Body of pancreas (tissue), 4 donors: ENCODE data around the gene DCTN2. TPM values are rescaled to one million over a fixed set of nuclear protein-coding genes. Genes with fewer than 3 reads are reported as not detected.
"Not testable (repeated sequence)": the region's sequence is repeated elsewhere in the genome, so short reads cannot be mapped to it uniquely, and the experiment has no call there.

Experiments used
- ATAC-seq: fragments of 150-250 bp; one replicate; pipeline ENCODE4 v1.9.1; 2016
- DNase-seq, 4 donors: peaks; one replicate each; pipeline ENCODE4 v3.0.0-alpha.2; 2019
- H3K27ac ChIP-seq, 4 donors: fragments of 200-600 bp; sonication (generic); 1 replicate in 3 of 4; 2 replicates in 1 of 4; pipeline versions ENCODE4 v1.5.1 to v1.6.1; 2016 to 2019; ENCODE audit warnings: mild to moderate bottlenecking in 1 of 4, mixed read lengths in 1 of 4, moderate library complexity in 1 of 4
- H3K27me3 ChIP-seq, 2 donors: fragments of 200-600 bp; sonication (generic); one replicate each; pipeline ENCODE4 v1.6.0; 2016; ENCODE audit warnings: mild to moderate bottlenecking in 1 of 2
- H3K36me3 ChIP-seq, 2 donors: fragments of 200-600 bp; sonication (generic); replicated peaks in 1 of 2; 2 replicates each; pipeline ENCODE4 v1.5.1; 2016; ENCODE audit warnings: low read depth in 2 of 2; ENCODE audit not compliant: insufficient read depth in 1 of 2
- H3K4me1 ChIP-seq: fragments of 200-600 bp; sonication (generic); one replicate; pipeline ENCODE4 v1.6.0; 2016
- H3K4me3 ChIP-seq, 2 donors: fragments of 200-600 bp; sonication (generic); 1 replicate in 1 of 2; 2 replicates in 1 of 2; pipeline ENCODE4 v1.5.1; 2016 to 2019
- H3K9me3 ChIP-seq, 3 donors: fragments of 200-600 bp; sonication (generic); 1 replicate in 2 of 3; 2 replicates in 1 of 3; pipeline ENCODE4 v1.5.1; 2016
- CTCF ChIP-seq, 7 experiments: fragments of 450-650 bp in 4 of 7; fragments of 200-600 bp in 3 of 7; sonication (generic) in 3 of 7; IDR thresholded peaks; one replicate each; pipeline ENCODE4 v1.5.1; 2016 to 2019; ENCODE audit warnings: antibody characterized with exemption in 7 of 7
- POLR2A ChIP-seq, 3 donors: fragments of 450-650 bp; IDR thresholded peaks; one replicate each; pipeline ENCODE4 v1.6.1; 2016; ENCODE audit warnings: antibody characterized with exemption in 3 of 3, mild to moderate bottlenecking in 2 of 3
- WGBS, 2 donors: methylation state at CpG; one replicate each; pipeline ENCODE4 v1.1.5; 2017; 5-methylcytosine and 5-hydroxymethylcytosine counted together
- intact Hi-C: fragments of 100-400 bp; cut with DNase I; formaldehyde crosslinking; loops from one replicate; pipeline ENCODE4 v1.15.1; 2023
- total RNA-seq, 2 donors: library from RNA; depleted of rRNA; stranded (reverse); fragments of >200 nt; gene quantifications; one replicate each; pipeline ENCODE4 v1.1.0, GENCODE V29; 2016

The DCTN2 gene
- total RNA-seq, 2 donors from 2014 or later, result 80.1 to 89.2 TPM

GRCh38 chr12:57515408-57515933 is 31.5 kb downstream of the DCTN2 start:
- DNase-seq (no peak), ATAC-seq (no peak)
- peaks cover 49% of the 10 kb centered on the region for H3K4me1 ChIP-seq
- no peaks in the 10 kb centered on the region for H3K9me3 ChIP-seq
- WGBS, 2 donors, result 30 to 50% methylated on average over 3 of the region's 3 CpGs
- TF ChIP-seq POLR2A (IDR thresholded peaks at IDR 0.05) (no peak), CTCF (IDR thresholded peaks at IDR 0.05) (no peak)
- H3K27ac ChIP-seq, result peak overlapping the region in 2 of 4 donors; percentile 19 to 34
- no peaks in the 10 kb centered on the region for H3K27me3 ChIP-seq
- intact Hi-C loops, result no loop called here
- H3K36me3 ChIP-seq, result peaks cover 4 to 24% of the 10 kb centered on the region in 2 donors
- no peak overlapping the region for H3K4me3 ChIP-seq

DNA sequence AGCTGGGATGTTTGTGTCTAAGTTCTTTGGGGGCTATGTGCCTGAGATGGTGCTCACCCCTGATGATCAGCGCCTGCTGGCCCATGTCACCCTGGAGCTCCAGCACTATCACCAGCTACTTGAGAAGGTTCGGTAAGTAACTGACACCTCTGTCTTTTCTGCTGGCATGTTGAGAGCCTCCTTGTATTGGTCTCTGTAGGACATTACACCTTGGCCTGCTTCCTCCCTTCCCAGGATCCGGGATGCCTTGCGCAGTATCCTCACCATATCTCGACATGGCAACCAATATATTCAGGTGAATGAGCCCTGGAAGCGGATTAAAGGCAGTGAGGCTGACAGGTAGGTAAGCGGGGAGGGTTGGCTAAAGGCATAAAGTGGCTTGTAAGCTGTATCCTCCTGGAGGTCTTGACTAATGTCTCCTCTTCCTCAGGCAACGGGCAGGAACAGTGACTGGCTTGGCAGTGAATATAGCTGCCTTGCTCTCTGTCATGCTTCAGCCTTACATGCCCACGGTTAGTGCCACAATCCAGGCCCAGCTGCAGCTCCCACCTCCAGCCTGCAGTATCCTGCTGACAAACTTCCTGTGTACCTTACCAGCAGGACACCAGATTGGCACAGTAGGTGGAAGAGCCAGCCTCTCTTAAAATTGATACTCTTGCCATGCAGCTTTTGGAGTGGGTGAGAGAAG is 32.1 kb downstream of the DCTN2 start:
- intact Hi-C loops, result no loop called here
- peaks cover 49% of the 10 kb centered on the region for H3K4me1 ChIP-seq
- H3K27me3 ChIP-seq, result no peaks in the 10 kb centered on the region
- ATAC-seq, result no peak
- no peaks in the 10 kb centered on the region for H3K9me3 ChIP-seq
- no peak for TF ChIP-seq POLR2A (IDR thresholded peaks at IDR 0.05)
- TF ChIP-seq CTCF (IDR thresholded peaks at IDR 0.05), result no peak
- H3K36me3 ChIP-seq, result peaks cover 4 to 25% of the 10 kb centered on the region in 2 donors
- H3K27ac ChIP-seq, result peak overlapping the region in 3 of 4 donors; percentile 19 to 41 (median 34)
- 66 to 67% methylated on average over 9 of the region's 9 CpGs for WGBS, 2 donors
- H3K4me3 ChIP-seq, result no peak overlapping the region
- DNase-seq, result no peak

DNA sequence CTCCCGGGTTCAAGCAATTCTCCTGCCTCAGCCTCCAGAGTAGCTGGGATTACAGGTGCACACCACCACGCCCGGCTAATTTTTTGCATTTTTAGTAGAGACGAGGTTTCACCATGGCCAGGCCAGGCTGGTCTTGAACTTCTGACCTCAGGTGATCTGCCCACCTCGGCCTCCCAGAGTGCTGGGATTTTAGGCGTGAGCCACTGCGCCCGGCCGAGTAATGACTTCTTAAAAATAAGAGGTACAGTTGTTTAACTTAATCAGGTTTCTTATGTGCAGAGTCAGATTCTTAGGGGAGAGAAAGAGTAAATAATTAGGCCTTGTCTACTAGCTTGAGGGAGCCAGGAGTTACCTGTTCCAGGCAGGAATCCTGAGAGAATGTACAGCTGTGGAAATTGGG is 32.7 kb downstream of the DCTN2 start:
- Histone ChIP-seq H3K4me1 (peaks cover 46% of the 10 kb centered on the region), H3K36me3 (peaks cover 4 to 26% of the 10 kb centered on the region in 2 donors), H3K27ac (peak overlapping the region in 3 of 4 donors; percentile 19 to 41 (median 34))
- H3K4me3 ChIP-seq, H3K9me3 ChIP-seq, intact Hi-C loops, ATAC-seq, H3K27me3 ChIP-seq, DNase-seq: not testable (repeated sequence)
- whole genome bisulfite sequencing, 2 donors, result 59 to 67% methylated on average over 9 of the region's 9 CpGs

- H3K27me3 ChIP-seq, intact Hi-C loops: not testable (repeated sequence)
These were observed 33.3 kb downstream of the DCTN2 start for GRCh38 chr12:57513677-57514076.

GRCh38 chr12:57513266-57513665 is 33.7 kb downstream of the DCTN2 start:
- WGBS, 2 donors, result 95 to 99% methylated on average over 5 of the region's 5 CpGs
- Histone ChIP-seq H3K27me3 (no peaks in the 10 kb centered on the region), H3K4me3 (no peak overlapping the region), H3K9me3 (no peaks in the 10 kb centered on the region), H3K36me3 (peaks cover 4 to 26% of the 10 kb centered on the region in 2 donors), H3K27ac (no peak overlapping the region), H3K4me1 (peaks cover 36% of the 10 kb centered on the region)
- intact Hi-C loops, result no loop called here
- DNase-seq (no peak), ATAC-seq (no peak)
- TF ChIP-seq CTCF (IDR thresholded peaks at IDR 0.05) (no peak), POLR2A (IDR thresholded peaks at IDR 0.05) (no peak)

More at GRCh38 chr12:57513677-57514076, 33.3 kb downstream of the DCTN2 start:
- peak overlapping the region in 1 of 4 donors; percentile 19 for H3K27ac ChIP-seq
- H3K36me3 ChIP-seq, result peaks cover 4 to 26% of the 10 kb centered on the region in 2 donors
- not testable (repeated sequence) for ATAC-seq, DNase-seq, H3K4me3 ChIP-seq, H3K9me3 ChIP-seq
- WGBS, 2 donors, result 86 to 90% methylated on average over 6 of the region's 6 CpGs
- H3K4me1 ChIP-seq, result peaks cover 40% of the 10 kb centered on the region
